Measurements from ENCODE around the gene CCDC142.

GRCh38 chr2:74457129-74457548 is 25.7 kb downstream of the CCDC142 start:
- TF ChIP-seq GLIS3 (CRISPR knock-in tag; IDR thresholded peaks at IDR 0.05) (no peak), OSR1 (CRISPR knock-in tag; IDR thresholded peaks at IDR 0.05) (no peak), ZFP3 (CRISPR knock-in tag; IDR thresholded peaks at IDR 0.05) (no peak), CREB5 (CRISPR knock-in tag; IDR thresholded peaks at IDR 0.05; ENCODE audit: low read depth) (no peak), ZNF565 (CRISPR knock-in tag; conservative IDR thresholded peaks at IDR 0.05; ENCODE audit: low read depth) (no peak), PPARA (CRISPR knock-in tag; IDR thresholded peaks at IDR 0.05; ENCODE audit: borderline replicate concordance) (no peak), TCF4 (CRISPR knock-in tag; IDR thresholded peaks at IDR 0.05; ENCODE audit: borderline replicate concordance) (no peak), PATZ1 (CRISPR knock-in tag; IDR thresholded peaks at IDR 0.05; ENCODE audit: borderline replicate concordance) (no peak), ARNTL (CRISPR knock-in tag; IDR thresholded peaks at IDR 0.05; ENCODE audit: borderline replicate concordance, low read depth) (no peak), ISL1 (CRISPR knock-in tag; IDR thresholded peaks at IDR 0.05) (no peak)
